ENCODE data around the gene UBE2B. TPM values are rescaled to one million over a fixed set of nuclear protein-coding genes. Genes with fewer than 3 reads are reported as not detected.

Gene UBE2B
- total RNA-seq, 2 donors from 2014 or later, result 61.2 to 81.9 TPM

GRCh38 chr5:134394932-134395331 lies 23.6 kb downstream of the UBE2B start:
- no peak for DNase-seq (ENCODE audit: low spot score)
- no peak overlapping the region for H3K27ac ChIP-seq
- H3K27me3 ChIP-seq, result no peaks in the 10 kb centered on the region
- no peak for TF ChIP-seq CTCF (IDR thresholded peaks at IDR 0.05)
- H3K36me3 ChIP-seq, result peaks cover 71% of the 10 kb centered on the region
- no peaks in the 10 kb centered on the region for H3K9me3 ChIP-seq
- peaks cover 0 to 3% of the 10 kb centered on the region in 2 donors for H3K4me1 ChIP-seq
- H3K4me3 ChIP-seq, result no peak overlapping the region

GRCh38 chr5:134396274-134396673 lies 24.9 kb downstream of the UBE2B start:
- no peak for DNase-seq (ENCODE audit: low spot score)
- no peak overlapping the region for H3K4me3 ChIP-seq
- no peaks in the 10 kb centered on the region for H3K27me3 ChIP-seq
- peaks cover 57% of the 10 kb centered on the region for H3K36me3 ChIP-seq
- H3K27ac ChIP-seq, result no peak overlapping the region
- H3K4me1 ChIP-seq, result peaks cover 0 to 3% of the 10 kb centered on the region in 2 donors
- H3K9me3 ChIP-seq, result no peaks in the 10 kb centered on the region
- TF ChIP-seq CTCF (IDR thresholded peaks at IDR 0.05), result no peak

- Histone ChIP-seq H3K9me3 (no peaks in the 10 kb centered on the region), H3K4me1 (peaks cover 0 to 3% of the 10 kb centered on the region in 2 donors), H3K27me3 (no peaks in the 10 kb centered on the region), H3K4me3 (no peak overlapping the region), H3K36me3 (peaks cover 57% of the 10 kb centered on the region), H3K27ac (no peak overlapping the region)
- TF ChIP-seq CTCF (IDR thresholded peaks at IDR 0.05), result no peak
- DNase-seq (ENCODE audit: low spot score), result no peak
Observed at GRCh38 chr5:134397196-134397595, 25.8 kb downstream of the UBE2B start.

GRCh38 chr5:134398609-134399155 lies 27.3 kb downstream of the UBE2B start:
- H3K9me3 ChIP-seq, result no peaks in the 10 kb centered on the region
- no peak for DNase-seq (ENCODE audit: low spot score)
- no peak overlapping the region for H3K4me3 ChIP-seq
- H3K36me3 ChIP-seq, result peaks cover 46% of the 10 kb centered on the region
- H3K4me1 ChIP-seq, result peaks cover 0 to 3% of the 10 kb centered on the region in 2 donors
- no peaks in the 10 kb centered on the region for H3K27me3 ChIP-seq
- H3K27ac ChIP-seq, result no peak overlapping the region
- TF ChIP-seq CTCF (IDR thresholded peaks at IDR 0.05), result no peak

- Histone ChIP-seq H3K9me3 (no peaks in the 10 kb centered on the region), H3K36me3 (peaks cover 13% of the 10 kb centered on the region), H3K27ac (no peak overlapping the region)
Observed at GRCh38 chr5:134403951-134404350, 32.6 kb downstream of the UBE2B start.

More at GRCh38 chr5:134403951-134404350, 32.6 kb downstream of the UBE2B start:
- Histone ChIP-seq H3K4me1 (no peaks in the 10 kb centered on the region), H3K27me3 (no peaks in the 10 kb centered on the region), H3K4me3 (no peak overlapping the region)
- DNase-seq (ENCODE audit: low spot score), result no peak
- TF ChIP-seq CTCF (IDR thresholded peaks at IDR 0.05), result no peak
